NCI-H226 (cell line): ENCODE results near the gene STARD5.

ENCODE experiments used
- DNase-seq: peaks from one replicate; pipeline ENCODE4 v3.0.0-alpha.2; 2015

Gene STARD5

GRCh38 chr15:81336568-81336967, 12.6 kb upstream of the STARD5 start:
- DNase-seq = peak; percentile 55

GRCh38 chr15:81335631-81336030, 11.7 kb upstream of the STARD5 start:
- DNase-seq = no peak

- DNase-seq = peak; percentile 81
Measured at GRCh38 chr15:81334768-81335435, 11.0 kb upstream of the STARD5 start.

GRCh38 chr15:81333363-81333762, 9.4 kb upstream of the STARD5 start:
- DNase-seq = no peak

GRCh38 chr15:81332326-81332725, 8.4 kb upstream of the STARD5 start:
- no peak for DNase-seq

- no peak for DNase-seq
Measured at GRCh38 chr15:81331600-81331999, 7.7 kb upstream of the STARD5 start.

- peak; percentile 70 for DNase-seq
Measured at GRCh38 chr15:81331141-81331540, 7.2 kb upstream of the STARD5 start.

- no peak for DNase-seq
Measured at GRCh38 chr15:81330366-81331090, 6.6 kb upstream of the STARD5 start.

GRCh38 chr15:81329446-81329845, 5.5 kb upstream of the STARD5 start:
- no peak for DNase-seq

- DNase-seq = peak; percentile 93
Measured at GRCh38 chr15:81327516-81327915, 3.6 kb upstream of the STARD5 start.

- DNase-seq = no peak
Measured at GRCh38 chr15:81326466-81327212, 2.7 kb upstream of the STARD5 start.

GRCh38 chr15:81323559-81323943, 390 bp downstream of the STARD5 start:
- no peak for DNase-seq

- DNase-seq = no peak
Measured at GRCh38 chr15:81322676-81323253, 1.2 kb downstream of the STARD5 start.

GRCh38 chr15:81321667-81322066, 2.3 kb downstream of the STARD5 start:
- no peak for DNase-seq

GRCh38 chr15:81317642-81318017, 6.3 kb downstream of the STARD5 start:
- no peak for DNase-seq

- no peak for DNase-seq
Measured at GRCh38 chr15:81316267-81316666, 7.7 kb downstream of the STARD5 start.

GRCh38 chr15:81315452-81316175, 8.3 kb downstream of the STARD5 start:
- DNase-seq = no peak

GRCh38 chr15:81314378-81314777, 9.6 kb downstream of the STARD5 start:
- no peak for DNase-seq

- DNase-seq = peak; percentile 43
Measured at GRCh38 chr15:81313686-81314085, 10.3 kb downstream of the STARD5 start.

GRCh38 chr15:81312790-81313543, 11.0 kb downstream of the STARD5 start:
- DNase-seq = peak; percentile 100

GRCh38 chr15:81311752-81312464, 12.0 kb downstream of the STARD5 start:
- no peak for DNase-seq
